ENCODE data around the gene EIF3J. TPM values are rescaled to one million over a fixed set of nuclear protein-coding genes. Genes with fewer than 3 reads are reported as not detected.

EIF3J gene
- total and polyA plus RNA-seq, 2 experiments from 2014 or later = 33.9 to 46.4 TPM

- no peak overlapping the region for H3K27ac ChIP-seq
- H3K4me1 ChIP-seq (ENCODE audit: insufficient read depth) = no peaks in the 10 kb centered on the region
- H3K9me2 ChIP-seq (replicated peaks; ENCODE audit: insufficient read depth) = no peaks in the 10 kb centered on the region
- WGBS (ENCODE audit: low lambda C conversion rate, missing lambda C conversion rate) = 78% methylated on average over 3 of the region's 3 CpGs
- no peaks in the 10 kb centered on the region for H4K20me1 ChIP-seq (ENCODE audit: insufficient read depth, poor library complexity, severe bottlenecking)
- no peak overlapping the region for H2AFZ ChIP-seq
- H3K4me2 ChIP-seq = no peak overlapping the region
- H3K27me3 ChIP-seq = no peaks in the 10 kb centered on the region
- no peak for TF ChIP-seq EZH2phosphoT487 (IDR thresholded peaks at IDR 0.05; ENCODE audit: low read depth, severe bottlenecking, unreplicated experiment)
- peak; percentile 64 for TF ChIP-seq CTCF (IDR thresholded peaks at IDR 0.05; ENCODE audit: poor library complexity)
- H3K4me3 ChIP-seq = no peak overlapping the region
- DNase-seq (ENCODE audit: low spot score) = peak; percentile 25
- H3K9me3 ChIP-seq (ENCODE audit: low read depth) = no peaks in the 10 kb centered on the region
- no peaks in the 10 kb centered on the region for H3K79me2 ChIP-seq
- H3K36me3 ChIP-seq (replicated peaks; ENCODE audit: insufficient read depth, low read depth) = no peaks in the 10 kb centered on the region
Observed at GRCh38 chr15:44501768-44502366, 35.1 kb upstream of the EIF3J start.

GRCh38 chr15:44516436-44516835 is 20.5 kb upstream of the EIF3J start:
- Histone ChIP-seq H3K79me2 (no peaks in the 10 kb centered on the region), H3K4me3 (no peak overlapping the region), H3K9me2 (replicated peaks; ENCODE audit: insufficient read depth) (no peaks in the 10 kb centered on the region), H4K20me1 (ENCODE audit: insufficient read depth, poor library complexity, severe bottlenecking) (no peaks in the 10 kb centered on the region), H3K4me1 (ENCODE audit: insufficient read depth) (no peaks in the 10 kb centered on the region), H3K4me2 (no peak overlapping the region), H3K27ac (no peak overlapping the region), H2AFZ (no peak overlapping the region), H3K27me3 (no peaks in the 10 kb centered on the region), H3K9me3 (ENCODE audit: low read depth) (no peaks in the 10 kb centered on the region), H3K36me3 (replicated peaks; ENCODE audit: insufficient read depth, low read depth) (no peaks in the 10 kb centered on the region)
- TF ChIP-seq CTCF (IDR thresholded peaks at IDR 0.05; ENCODE audit: poor library complexity) = no peak
- no peak for TF ChIP-seq EZH2phosphoT487 (IDR thresholded peaks at IDR 0.05; ENCODE audit: low read depth, severe bottlenecking, unreplicated experiment)
- TF ChIP-seq EZH2 (IDR thresholded peaks at IDR 0.05; ENCODE audit: borderline replicate concordance) = no peak
- no peak for DNase-seq (ENCODE audit: low spot score)

GRCh38 chr15:44519537-44519936 is 17.4 kb upstream of the EIF3J start:
- Histone ChIP-seq H2AFZ (no peak overlapping the region), H3K9me3 (ENCODE audit: low read depth) (no peaks in the 10 kb centered on the region), H3K9me2 (replicated peaks; ENCODE audit: insufficient read depth) (no peaks in the 10 kb centered on the region), H3K27me3 (no peaks in the 10 kb centered on the region), H3K4me2 (no peak overlapping the region), H4K20me1 (ENCODE audit: insufficient read depth, poor library complexity, severe bottlenecking) (no peaks in the 10 kb centered on the region), H3K27ac (no peak overlapping the region), H3K79me2 (no peaks in the 10 kb centered on the region), H3K4me1 (ENCODE audit: insufficient read depth) (no peaks in the 10 kb centered on the region), H3K36me3 (replicated peaks; ENCODE audit: insufficient read depth, low read depth) (no peaks in the 10 kb centered on the region), H3K4me3 (no peak overlapping the region)
- over 99% methylated on average over 6 of the region's 6 CpGs for WGBS (ENCODE audit: low lambda C conversion rate, missing lambda C conversion rate)
- TF ChIP-seq CTCF (IDR thresholded peaks at IDR 0.05; ENCODE audit: poor library complexity) (no peak), EZH2 (IDR thresholded peaks at IDR 0.05; ENCODE audit: borderline replicate concordance) (no peak), EZH2phosphoT487 (IDR thresholded peaks at IDR 0.05; ENCODE audit: low read depth, severe bottlenecking, unreplicated experiment) (no peak)
- DNase-seq (ENCODE audit: low spot score) = no peak

GRCh38 chr15:44525018-44525417 is 11.9 kb upstream of the EIF3J start:
- TF ChIP-seq EZH2phosphoT487 (IDR thresholded peaks at IDR 0.05; ENCODE audit: low read depth, severe bottlenecking, unreplicated experiment) (no peak), CTCF (IDR thresholded peaks at IDR 0.05; ENCODE audit: poor library complexity) (no peak), EZH2 (IDR thresholded peaks at IDR 0.05; ENCODE audit: borderline replicate concordance) (no peak)
- Histone ChIP-seq H2AFZ (no peak overlapping the region), H3K36me3 (replicated peaks; ENCODE audit: insufficient read depth, low read depth) (no peaks in the 10 kb centered on the region), H3K27me3 (no peaks in the 10 kb centered on the region), H3K27ac (no peak overlapping the region), H3K4me2 (no peak overlapping the region), H3K4me3 (no peak overlapping the region), H3K79me2 (no peaks in the 10 kb centered on the region), H3K4me1 (ENCODE audit: insufficient read depth) (no peaks in the 10 kb centered on the region), H3K9me2 (replicated peaks; ENCODE audit: insufficient read depth) (no peaks in the 10 kb centered on the region), H3K9me3 (ENCODE audit: low read depth) (no peaks in the 10 kb centered on the region), H4K20me1 (ENCODE audit: insufficient read depth, poor library complexity, severe bottlenecking) (no peaks in the 10 kb centered on the region)
- 96% methylated on average over 1 of the region's 1 CpG for WGBS (ENCODE audit: low lambda C conversion rate, missing lambda C conversion rate)
- DNase-seq (ENCODE audit: low spot score) = no peak
